GM21619 (cell line): ENCODE measurements around the gene COQ4.
"Not testable (repeated sequence)": the region's sequence is repeated elsewhere in the genome, so short reads cannot be mapped to it uniquely, and the experiment has no call there.

Experiments
- ATAC-seq: cut with Tn5 transposase; IDR thresholded peaks from one replicate; pipeline ENCODE4 v1.9.1; 2021; ENCODE audit not compliant: unreplicated experiment

The COQ4 gene

GRCh38 chr9:128298535-128299482 is 23.8 kb upstream of the COQ4 start:
- ATAC-seq, result no peak

GRCh38 chr9:128304136-128304970 is 18.3 kb upstream of the COQ4 start:
- no peak for ATAC-seq

GRCh38 chr9:128304971-128305288 is 17.7 kb upstream of the COQ4 start:
- no peak for ATAC-seq

GRCh38 chr9:128309551-128309950 is 13.1 kb upstream of the COQ4 start:
- ATAC-seq, result no peak

- ATAC-seq, result no peak
These were observed 12.2 kb upstream of the COQ4 start for GRCh38 chr9:128310461-128310860.

- ATAC-seq, result no peak
These were observed 7.9 kb upstream of the COQ4 start for GRCh38 chr9:128314697-128315096.

- no peak for ATAC-seq
These were observed 6.2 kb upstream of the COQ4 start for GRCh38 chr9:128316421-128316820.

- no peak for ATAC-seq
These were observed 5.0 kb upstream of the COQ4 start for GRCh38 chr9:128317629-128318028.

GRCh38 chr9:128321343-128321742 is 1.3 kb upstream of the COQ4 start:
- ATAC-seq, result no peak

GRCh38 chr9:128321879-128322403 is 698 bp upstream of the COQ4 start:
- ATAC-seq, result peak; percentile 15

GRCh38 chr9:128323212-128323730 is 632 bp downstream of the COQ4 start:
- ATAC-seq, result no peak

- ATAC-seq, result no peak
These were observed 1.2 kb downstream of the COQ4 start for GRCh38 chr9:128323791-128324190.

GRCh38 chr9:128324401-128324800 is 1.8 kb downstream of the COQ4 start:
- no peak for ATAC-seq

- no peak for ATAC-seq
These were observed 3.0 kb downstream of the COQ4 start for GRCh38 chr9:128325629-128326028.

GRCh38 chr9:128333451-128333869 is 10.8 kb downstream of the COQ4 start:
- no peak for ATAC-seq

GRCh38 chr9:128335161-128335560 is 12.5 kb downstream of the COQ4 start:
- ATAC-seq, result no peak

GRCh38 chr9:128335914-128336313 is 13.3 kb downstream of the COQ4 start:
- no peak for ATAC-seq

GRCh38 chr9:128337936-128338335 is 15.3 kb downstream of the COQ4 start:
- ATAC-seq, result no peak

- not testable (repeated sequence) for ATAC-seq
These were observed 16.4 kb downstream of the COQ4 start for GRCh38 chr9:128338852-128339614.

GRCh38 chr9:128339761-128340690 is 17.4 kb downstream of the COQ4 start, which contains the start of gene SLC27A4:
Gene SLC27A4 (plus strand): TSS chr9:128340527. CDS start chr9:128343133, 2,606 bp downstream.
- ATAC-seq, result peak; percentile 83
